AG10803 (cell line): ENCODE data around the gene GATA1.
A peak's percentile ranks its signal among the peaks of the same experiment; 100 is the strongest.

Source experiments
- DNase-seq: peaks from one replicate; pipeline ENCODE4 v3.0.0; 2010; ENCODE audit warnings: low read depth
- H3K4me3 ChIP-seq: 2 replicates; pipeline ENCODE4 v1.5.1; 2011; ENCODE audit warnings: mild to moderate bottlenecking, low read length, control low read depth
- TF ChIP-seq, protein P1 (sequence below): conservative IDR thresholded peaks from 2 replicates; pipeline ENCODE4 v1.5.1; 2011; ENCODE audit warnings: mild to moderate bottlenecking, low read length, control low read depth, inconsistent platforms

GATA1 gene

GRCh38 chrX:48749182-48749581 lies 37.2 kb upstream of the GATA1 start:
- TF ChIP-seq, protein P1, sequence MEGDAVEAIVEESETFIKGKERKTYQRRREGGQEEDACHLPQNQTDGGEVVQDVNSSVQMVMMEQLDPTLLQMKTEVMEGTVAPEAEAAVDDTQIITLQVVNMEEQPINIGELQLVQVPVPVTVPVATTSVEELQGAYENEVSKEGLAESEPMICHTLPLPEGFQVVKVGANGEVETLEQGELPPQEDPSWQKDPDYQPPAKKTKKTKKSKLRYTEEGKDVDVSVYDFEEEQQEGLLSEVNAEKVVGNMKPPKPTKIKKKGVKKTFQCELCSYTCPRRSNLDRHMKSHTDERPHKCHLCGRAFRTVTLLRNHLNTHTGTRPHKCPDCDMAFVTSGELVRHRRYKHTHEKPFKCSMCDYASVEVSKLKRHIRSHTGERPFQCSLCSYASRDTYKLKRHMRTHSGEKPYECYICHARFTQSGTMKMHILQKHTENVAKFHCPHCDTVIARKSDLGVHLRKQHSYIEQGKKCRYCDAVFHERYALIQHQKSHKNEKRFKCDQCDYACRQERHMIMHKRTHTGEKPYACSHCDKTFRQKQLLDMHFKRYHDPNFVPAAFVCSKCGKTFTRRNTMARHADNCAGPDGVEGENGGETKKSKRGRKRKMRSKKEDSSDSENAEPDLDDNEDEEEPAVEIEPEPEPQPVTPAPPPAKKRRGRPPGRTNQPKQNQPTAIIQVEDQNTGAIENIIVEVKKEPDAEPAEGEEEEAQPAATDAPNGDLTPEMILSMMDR: no peak
- no peak for DNase-seq
- H3K4me3 ChIP-seq: no peak overlapping the region

DNA sequence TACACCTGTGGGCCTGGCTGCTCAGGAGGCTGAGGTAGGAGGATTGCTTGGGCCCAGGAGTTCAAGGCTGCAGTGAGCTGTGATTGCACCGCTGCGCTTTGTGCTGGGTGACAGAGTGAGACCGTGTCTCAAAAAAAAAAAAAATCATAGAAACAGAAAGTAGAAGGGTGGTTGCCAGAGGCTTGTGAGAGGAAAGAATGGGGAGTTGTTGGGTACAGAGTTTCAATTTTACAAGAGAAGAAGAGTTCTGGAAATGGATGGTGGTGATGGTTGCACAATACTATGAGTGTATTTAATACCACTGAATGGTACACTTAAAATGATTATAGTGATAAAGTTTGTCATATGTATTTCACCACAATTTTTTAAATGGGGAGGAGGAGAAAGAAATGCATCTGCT lies 35.0 kb upstream of the GATA1 start:
- TF ChIP-seq, protein P1: no peak
- H3K4me3 ChIP-seq: no peak overlapping the region
- no peak for DNase-seq

DNA sequence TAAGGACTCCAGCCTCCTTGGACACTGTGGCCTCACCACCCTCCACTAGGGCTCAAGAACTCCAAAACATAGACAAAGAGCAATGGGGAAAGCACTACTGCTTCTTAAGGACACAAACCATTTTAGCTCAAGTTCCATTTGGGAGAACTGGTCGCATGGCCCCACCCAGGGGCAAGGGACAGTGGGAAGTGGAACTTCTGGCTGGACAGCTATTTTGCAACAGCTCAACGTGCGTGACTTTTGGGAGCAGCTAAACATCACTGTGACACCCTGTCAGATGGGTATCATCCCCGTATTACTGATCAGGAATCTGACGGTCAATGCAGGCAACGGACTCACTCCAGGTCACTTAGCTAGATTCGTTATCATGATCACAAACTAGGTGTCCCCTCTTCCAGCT lies 33.9 kb upstream of the GATA1 start:
- TF ChIP-seq, protein P1: no peak
- no peak for DNase-seq
- H3K4me3 ChIP-seq: no peak overlapping the region

DNA sequence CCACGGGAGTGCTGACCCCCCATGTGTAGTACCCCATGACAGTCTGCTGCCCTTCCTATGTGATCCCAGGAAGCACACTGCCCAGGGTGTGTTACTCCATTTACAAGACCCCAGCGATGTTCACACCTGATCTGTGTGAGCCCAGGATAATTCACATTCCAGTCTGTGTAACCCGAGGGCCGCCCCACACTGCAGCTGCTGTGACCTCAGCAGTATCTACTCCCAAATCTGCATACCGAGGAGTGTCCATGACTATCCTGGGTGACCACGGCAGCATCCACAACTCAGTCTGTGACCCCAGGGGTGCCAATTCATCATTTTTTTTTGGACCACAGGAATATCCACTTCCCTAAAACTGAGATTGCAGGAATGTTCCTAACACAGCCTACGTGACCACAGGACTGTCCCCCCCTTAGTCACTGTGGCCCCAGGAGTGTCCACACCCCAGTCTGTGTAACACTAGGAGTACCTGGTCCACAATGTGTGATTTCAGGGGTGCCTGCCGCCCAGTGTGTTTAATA lies 32.6 kb upstream of the GATA1 start:
- TF ChIP-seq, protein P1: no peak
- no peak for DNase-seq
- no peak overlapping the region for H3K4me3 ChIP-seq

DNA sequence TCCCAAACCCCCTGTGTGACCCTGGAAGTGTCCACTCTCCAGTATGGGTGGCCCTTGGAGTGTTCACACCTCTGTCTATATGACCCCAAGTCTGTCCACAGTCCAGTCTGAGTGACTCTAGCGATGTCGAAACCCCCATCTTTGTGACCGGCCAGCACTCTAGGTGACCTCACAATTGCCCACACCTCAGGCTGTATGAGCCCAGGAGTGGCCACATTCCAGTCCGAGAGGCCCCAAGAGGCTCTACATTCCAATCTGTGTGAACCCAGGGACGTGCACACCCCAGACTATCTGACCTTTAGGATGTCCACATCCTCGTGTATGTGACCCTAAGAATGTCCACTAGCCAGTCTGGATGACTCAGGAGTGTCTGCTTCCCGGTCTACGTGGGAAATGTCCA lies 32.2 kb upstream of the GATA1 start:
- no peak for DNase-seq
- no peak overlapping the region for H3K4me3 ChIP-seq
- TF ChIP-seq, protein P1: no peak

GRCh38 chrX:48761674-48762471 lies 24.5 kb upstream of the GATA1 start, which contains the start of gene GLOD5:
TSS of gene GLOD5 (plus strand) at chrX:48761747. CDS start at chrX:48761791, 44 bp downstream.
- DNase-seq: peak; percentile 7
- TF ChIP-seq, protein P1: peak; percentile 25; the same call in 1 of the 2 replicates
- H3K4me3 ChIP-seq: no peak within 1 kb of the TSS

- no peak for DNase-seq
- TF ChIP-seq, protein P1: no peak
- no peak overlapping the region for H3K4me3 ChIP-seq
Measured at GRCh38 chrX:48769230-48769629, 17.2 kb upstream of the GATA1 start.
